GM19468 (cell line): ENCODE measurements around the gene GPR107.

Experiments used
- ATAC-seq: cut with Tn5 transposase; IDR thresholded peaks from one replicate; pipeline ENCODE4 v1.9.1; 2021; ENCODE audit warnings: mild to moderate bottlenecking, moderate library complexity, moderate number of reproducible peaks; ENCODE audit not compliant: unreplicated experiment; ENCODE audit errors: extremely low read depth

The GPR107 gene

GRCh38 chr9:130175355-130175754 lies 121.6 kb downstream of the GPR107 start:
- no peak for ATAC-seq

- ATAC-seq, result no peak
These were observed 123.1 kb downstream of the GPR107 start for GRCh38 chr9:130176760-130177159.

DNA sequence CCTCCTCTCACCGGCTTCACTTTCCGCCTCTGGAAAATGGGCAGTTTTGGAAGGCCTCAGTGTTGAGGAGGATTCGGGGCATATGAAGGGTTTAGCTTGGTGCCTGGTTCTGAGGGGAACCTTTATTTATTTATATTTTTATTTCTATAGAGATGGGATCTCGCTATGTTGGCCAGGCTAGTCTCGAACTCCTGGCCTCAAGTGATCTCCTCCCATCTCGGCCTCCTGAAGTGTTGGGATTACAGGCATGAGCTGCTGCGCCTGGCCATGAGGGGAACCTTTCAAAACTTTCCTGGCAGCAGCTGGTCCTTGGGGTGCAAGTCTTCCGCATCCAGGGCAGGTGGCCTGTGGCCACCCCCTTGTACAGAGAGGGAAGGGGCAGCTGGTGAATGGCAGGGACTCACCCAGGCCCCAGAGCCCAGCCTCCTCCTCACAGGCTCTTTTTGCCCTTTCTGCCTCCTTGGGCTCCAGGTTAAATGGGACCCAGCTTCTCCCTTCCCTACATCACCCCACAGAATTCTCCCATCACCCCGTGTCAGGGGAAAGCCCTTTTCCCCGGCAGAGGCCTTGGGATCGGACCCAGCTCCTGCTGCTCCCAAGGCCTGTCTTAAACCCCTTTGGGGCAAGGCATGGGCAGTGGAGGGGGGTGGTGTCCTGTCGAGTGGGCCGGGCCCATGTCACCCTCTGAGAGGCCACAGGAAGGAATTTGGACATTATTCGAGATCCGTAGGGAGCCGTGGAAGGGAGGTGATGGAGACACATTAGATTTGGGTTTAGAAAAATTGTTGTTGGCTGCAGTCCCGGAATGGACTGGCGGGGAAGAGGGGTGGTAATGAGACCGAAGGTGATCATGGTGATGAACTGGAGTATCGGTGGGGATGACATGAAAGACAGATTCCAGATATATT lies 124.4 kb downstream of the GPR107 start:
- no peak for ATAC-seq

- no peak for ATAC-seq
These were observed 125.7 kb downstream of the GPR107 start for GRCh38 chr9:130179331-130179907.

GRCh38 chr9:130180516-130180915 lies 126.8 kb downstream of the GPR107 start:
- no peak for ATAC-seq

- no peak for ATAC-seq
These were observed 128.1 kb downstream of the GPR107 start for GRCh38 chr9:130181678-130182380.

DNA sequence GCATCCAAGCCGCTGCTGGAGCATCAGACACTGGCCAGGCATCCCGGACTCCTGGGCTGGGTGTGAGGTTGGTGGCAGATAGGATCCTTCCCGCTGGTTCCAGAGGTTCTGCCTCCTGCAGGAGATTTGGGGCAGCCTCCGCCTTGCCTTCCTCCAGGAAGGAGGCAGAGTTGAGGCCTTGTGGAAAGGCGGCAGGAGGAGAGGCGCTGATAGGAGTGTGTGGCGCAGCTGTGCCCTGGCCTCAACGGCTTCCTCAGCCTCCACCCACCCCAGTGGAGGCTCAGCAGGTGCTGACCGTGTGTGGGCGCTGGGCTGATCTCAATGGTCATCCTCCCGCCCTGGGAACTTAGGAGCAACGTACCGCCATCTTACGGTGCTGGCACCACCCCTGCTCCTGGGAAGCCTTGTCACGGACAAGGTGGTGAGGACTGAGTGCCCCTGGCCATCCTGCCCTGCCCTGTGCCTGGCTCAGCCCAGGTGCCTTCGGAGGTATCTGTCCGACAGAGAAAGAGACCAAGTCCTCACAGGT lies 128.7 kb downstream of the GPR107 start:
- ATAC-seq, result no peak

GRCh38 chr9:130183133-130183762 lies 129.5 kb downstream of the GPR107 start:
- no peak for ATAC-seq

DNA sequence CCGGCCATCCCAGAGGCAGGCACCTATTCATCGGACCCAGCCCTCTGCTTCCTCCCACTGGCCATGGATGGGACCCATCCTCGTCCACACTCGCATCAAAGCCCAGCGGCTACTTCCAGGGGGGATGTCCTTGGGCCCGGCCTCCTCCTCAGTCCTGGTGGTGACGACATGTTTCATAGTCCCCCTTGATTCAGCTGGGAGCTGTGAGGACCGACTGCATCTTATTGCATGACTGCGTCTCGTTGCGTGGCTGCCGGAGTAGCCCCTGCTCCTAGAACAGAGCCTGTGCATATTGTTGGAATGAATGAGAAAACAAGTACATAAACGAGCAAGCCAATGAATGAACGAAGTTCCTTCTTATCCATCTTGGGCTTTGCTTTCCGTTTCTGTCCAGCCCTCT lies 131.3 kb downstream of the GPR107 start:
- no peak for ATAC-seq

- no peak for ATAC-seq
These were observed 131.9 kb downstream of the GPR107 start for GRCh38 chr9:130185490-130186031.

DNA sequence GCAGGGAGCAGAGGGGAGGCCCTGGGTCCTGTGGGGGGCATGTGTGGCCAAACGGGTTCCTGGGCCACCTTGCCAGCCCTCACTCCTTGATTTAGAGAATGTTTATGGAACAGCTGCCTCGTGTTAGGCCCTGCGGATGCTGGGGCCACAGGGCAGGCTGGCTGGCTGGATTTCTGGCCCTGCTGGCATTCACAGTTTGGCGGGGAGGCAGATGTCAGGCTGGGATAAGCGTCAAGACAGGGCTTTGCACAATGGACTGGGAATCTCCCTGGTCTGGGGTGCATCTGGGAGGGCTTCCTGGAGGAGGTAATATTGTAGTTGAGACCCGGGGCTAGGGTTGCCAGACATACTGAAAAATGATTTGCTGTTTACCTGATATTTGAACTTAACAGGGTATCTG lies 132.3 kb downstream of the GPR107 start:
- ATAC-seq, result no peak

GRCh38 chr9:130186839-130187522 lies 133.3 kb downstream of the GPR107 start:
- no peak for ATAC-seq

- ATAC-seq, result no peak
These were observed 133.8 kb downstream of the GPR107 start for GRCh38 chr9:130187523-130187846.

- no peak for ATAC-seq
These were observed 135.3 kb downstream of the GPR107 start for GRCh38 chr9:130188860-130189481.
